DOHH2 (cell line): ENCODE measurements around the gene COL25A1.

Experiments used
- CTCF ChIP-seq: fragments of 200-600 bp; sonication (generic); IDR thresholded peaks from one replicate; pipeline ENCODE4 v1.5.1; 2014; ENCODE audit warnings: antibody characterized with exemption, mild to moderate bottlenecking, low read depth, low read length; ENCODE audit not compliant: poor library complexity, severe bottlenecking
- EZH2phosphoT487 ChIP-seq: fragments of 200-600 bp; sonication (generic); IDR thresholded peaks from 2 replicates; pipeline ENCODE4 v1.6.1; 2017; ENCODE audit warnings: borderline replicate concordance, mild to moderate bottlenecking, antibody characterized with exemption, low read length, moderate library complexity, mixed read lengths

- TF ChIP-seq CTCF (no peak), EZH2phosphoT487 (no peak)
Measured at GRCh38 chr4:109263721-109264120, 38.7 kb downstream of the COL25A1 start.
